ENCODE data around the gene CITED4. TPM values are rescaled to one million over a fixed set of nuclear protein-coding genes. Genes with fewer than 3 reads are reported as not detected.
"Not testable (repeated sequence)": the region's sequence is repeated elsewhere in the genome, so short reads cannot be mapped to it uniquely, and the experiment has no call there.

CITED4 gene
- total and polyA plus RNA-seq, 4 donors, result 0.89 to 12.1 (median 7.1) TPM

DNA sequence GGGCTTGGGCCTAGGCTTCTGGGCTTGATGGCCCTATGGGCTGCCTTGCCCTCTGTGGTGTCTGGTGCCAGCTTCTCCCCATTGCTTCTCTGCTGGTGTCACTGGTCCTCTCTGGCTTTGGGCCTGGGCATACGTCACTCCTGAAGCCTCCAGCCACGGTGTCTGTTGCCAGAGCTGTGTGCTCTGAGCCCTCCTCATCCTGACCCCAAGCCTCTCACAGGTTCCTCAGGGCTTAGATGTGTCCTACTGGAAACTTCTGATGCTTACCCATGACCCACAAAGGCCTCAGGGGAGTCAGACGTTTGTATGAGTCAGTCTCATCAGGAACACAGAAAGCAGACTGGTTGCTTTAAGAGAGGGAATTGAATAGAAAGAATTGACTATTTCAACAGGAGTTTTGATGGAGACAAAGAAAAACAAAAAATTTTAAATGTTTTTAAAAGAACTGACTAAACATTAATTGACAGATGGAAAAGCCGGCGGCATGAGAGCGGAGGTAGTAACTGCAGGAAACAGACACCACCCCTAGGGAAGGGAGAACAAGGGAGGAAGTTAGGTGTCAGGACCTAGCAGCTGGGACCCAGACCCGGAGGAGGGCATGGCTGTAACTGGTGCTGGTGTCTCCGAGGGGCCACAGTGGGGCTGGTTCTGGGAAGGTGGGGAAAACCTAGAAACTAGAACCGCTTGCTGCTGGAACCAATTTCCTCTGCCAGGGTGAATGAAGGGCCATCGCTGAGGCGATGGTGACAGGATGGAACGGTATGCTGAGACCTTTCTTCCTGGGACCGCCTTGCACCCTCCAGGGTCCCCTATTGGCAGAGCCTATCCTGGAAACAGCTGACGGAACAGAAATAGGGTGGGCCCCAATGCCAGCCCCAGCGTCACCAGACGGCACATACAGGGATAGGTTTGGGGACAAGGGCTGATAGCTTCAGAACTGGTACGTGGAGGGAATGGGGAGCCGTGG, 40.0 kb upstream of the CITED4 start:
- WGBS (ENCODE audit: insufficient coverage), result 59% methylated on average over 15 of the region's 18 CpGs
- peak in 3 of 6 donors; percentile 12 to 35 (median 34) for DNase-seq (ENCODE audit: low read depth in 4 of 6, low spot score in 6 of 6)
- H3K36me3 ChIP-seq (ENCODE audit: control insufficient read depth, insufficient read depth, low read length), result no peaks in the 10 kb centered on the region
- H3K27me3 ChIP-seq (ENCODE audit: control insufficient read depth, insufficient read depth, low read length), result no peaks in the 10 kb centered on the region
- no peak overlapping the region for H3K27ac ChIP-seq (ENCODE audit: low read depth, low read length)
- H3K9me3 ChIP-seq (ENCODE audit: control insufficient read depth, insufficient read depth, low read length), result no peaks in the 10 kb centered on the region
- no peak overlapping the region for H3K4me3 ChIP-seq (ENCODE audit: low read depth, low read length)
- peaks cover 7% of the 10 kb centered on the region for H3K4me1 ChIP-seq (ENCODE audit: control insufficient read depth, insufficient read depth, low read length)

DNA sequence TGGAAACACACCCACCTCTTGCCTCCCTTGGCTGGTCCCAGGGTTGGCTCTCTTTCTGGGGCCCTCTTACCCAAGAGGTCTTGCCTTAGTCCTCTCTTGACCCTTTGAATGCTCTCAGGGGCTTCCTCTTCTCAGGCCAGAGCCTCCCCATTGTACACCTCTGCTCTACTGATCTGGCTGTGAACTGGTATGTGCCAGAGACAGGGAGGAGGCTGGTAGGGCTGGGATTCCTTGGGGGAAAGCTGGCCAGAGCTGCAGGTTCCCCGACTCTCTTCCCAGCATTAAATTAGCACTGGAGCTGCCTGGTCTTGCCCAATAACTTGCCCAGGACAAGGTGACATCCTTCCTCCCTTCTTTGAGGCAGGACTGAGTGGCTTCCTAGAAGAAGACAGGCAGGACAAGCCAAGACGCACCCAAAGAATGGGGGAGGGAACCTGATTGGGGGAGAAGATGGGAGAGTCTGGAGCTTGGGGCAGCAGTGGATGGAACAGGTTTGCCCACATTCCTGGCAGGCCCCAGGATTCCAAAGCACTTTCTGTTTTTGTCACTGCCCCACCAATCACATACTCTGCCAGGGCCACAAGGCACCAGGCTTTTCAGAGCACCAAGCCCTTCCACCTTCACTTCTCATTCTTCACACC, 37.2 kb upstream of the CITED4 start:
- Histone ChIP-seq H3K36me3 (ENCODE audit: control insufficient read depth, insufficient read depth, low read length) (no peaks in the 10 kb centered on the region), H3K9me3 (ENCODE audit: control insufficient read depth, insufficient read depth, low read length) (no peaks in the 10 kb centered on the region), H3K27me3 (ENCODE audit: control insufficient read depth, insufficient read depth, low read length) (no peaks in the 10 kb centered on the region), H3K4me3 (ENCODE audit: low read depth, low read length) (no peak overlapping the region), H3K4me1 (ENCODE audit: control insufficient read depth, insufficient read depth, low read length) (peaks cover 7% of the 10 kb centered on the region), H3K27ac (ENCODE audit: low read depth, low read length) (no peak overlapping the region)
- 75% methylated on average over 2 of the region's 2 CpGs for whole genome bisulfite sequencing (ENCODE audit: insufficient coverage)
- no peak for DNase-seq (ENCODE audit: low read depth in 4 of 6, low spot score in 6 of 6)

DNA sequence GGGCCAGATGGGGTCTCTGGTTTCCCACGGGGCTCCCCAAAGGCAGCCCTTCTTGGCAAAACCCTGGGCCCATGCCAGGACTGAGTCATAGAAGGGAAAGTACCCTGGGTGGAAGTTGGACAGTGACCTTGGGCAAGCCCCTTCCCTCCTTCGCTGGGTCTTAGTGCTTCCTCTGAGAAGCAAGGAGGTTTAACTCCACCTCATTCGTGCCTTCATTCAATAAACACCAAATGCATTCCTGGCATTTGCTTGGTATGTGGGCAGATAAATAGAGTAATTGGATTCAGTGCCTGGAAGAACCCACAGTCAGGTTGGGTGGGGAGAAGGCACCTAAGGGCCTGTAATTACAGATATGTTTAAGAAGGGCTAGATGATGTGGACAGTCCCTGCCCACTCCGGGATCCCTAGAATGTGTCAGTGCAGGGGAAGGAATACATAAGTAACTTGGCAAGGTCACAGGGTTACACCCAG, 36.3 kb upstream of the CITED4 start:
- Histone ChIP-seq H3K27ac (ENCODE audit: low read depth, low read length) (no peak overlapping the region), H3K9me3 (ENCODE audit: control insufficient read depth, insufficient read depth, low read length) (peaks cover 5% of the 10 kb centered on the region), H3K27me3 (ENCODE audit: control insufficient read depth, insufficient read depth, low read length) (no peaks in the 10 kb centered on the region), H3K4me3 (ENCODE audit: low read depth, low read length) (no peak overlapping the region), H3K36me3 (ENCODE audit: control insufficient read depth, insufficient read depth, low read length) (no peaks in the 10 kb centered on the region), H3K4me1 (ENCODE audit: control insufficient read depth, insufficient read depth, low read length) (peaks cover 7% of the 10 kb centered on the region)
- 92% methylated on average over 2 of the region's 4 CpGs for WGBS (ENCODE audit: insufficient coverage)
- no peak for DNase-seq (ENCODE audit: low read depth in 4 of 6, low spot score in 6 of 6)

DNA sequence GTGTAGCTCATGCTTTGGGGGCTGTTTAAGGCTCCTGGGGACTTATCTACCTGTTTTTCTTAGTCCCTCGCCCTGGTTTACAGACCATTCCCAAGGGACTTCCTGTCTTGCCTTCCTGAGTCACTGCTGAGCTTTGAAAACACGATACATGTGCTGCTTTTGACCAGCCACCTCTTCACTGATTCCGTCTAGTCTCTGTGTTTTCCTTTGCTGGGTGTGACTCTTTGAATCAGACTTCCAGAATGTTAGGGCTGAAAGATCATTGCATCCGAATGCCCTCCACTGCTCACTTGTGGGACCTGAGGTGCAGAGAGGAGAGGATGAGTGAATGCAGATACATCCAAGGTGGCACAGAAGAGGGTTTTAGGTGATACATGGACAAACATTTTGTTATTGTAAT, 35.4 kb upstream of the CITED4 start:
- WGBS (ENCODE audit: insufficient coverage), result 58% methylated on average over 3 of the region's 4 CpGs
- Histone ChIP-seq H3K9me3 (ENCODE audit: control insufficient read depth, insufficient read depth, low read length) (peaks cover 5% of the 10 kb centered on the region), H3K36me3 (ENCODE audit: control insufficient read depth, insufficient read depth, low read length) (no peaks in the 10 kb centered on the region), H3K4me1 (ENCODE audit: control insufficient read depth, insufficient read depth, low read length) (peaks cover 4% of the 10 kb centered on the region), H3K27me3 (ENCODE audit: control insufficient read depth, insufficient read depth, low read length) (no peaks in the 10 kb centered on the region), H3K4me3 (ENCODE audit: low read depth, low read length) (no peak overlapping the region), H3K27ac (ENCODE audit: low read depth, low read length) (no peak overlapping the region)
- DNase-seq (ENCODE audit: low read depth in 4 of 6, low spot score in 6 of 6), result no peak

DNA sequence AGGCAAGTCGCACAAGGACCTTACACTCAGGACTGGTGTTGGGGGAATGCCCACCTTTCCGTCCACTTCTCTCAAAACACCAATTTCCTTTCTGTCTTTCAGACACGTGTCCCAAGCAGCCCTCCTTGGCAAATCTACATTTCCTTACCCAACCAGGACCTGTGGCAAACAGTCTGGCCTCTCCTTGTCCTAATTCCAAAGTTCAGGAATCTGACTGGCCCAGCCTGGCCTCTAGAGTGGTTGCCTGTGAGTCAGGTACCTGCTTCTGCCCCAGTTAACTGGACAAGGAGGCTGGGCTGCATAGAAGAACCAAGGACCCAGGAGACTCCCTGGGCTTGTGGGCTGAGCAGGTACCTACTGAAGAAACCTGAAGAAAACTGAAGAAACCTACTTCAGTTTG, 34.3 kb upstream of the CITED4 start:
- Histone ChIP-seq H3K27me3 (ENCODE audit: control insufficient read depth, insufficient read depth, low read length) (no peaks in the 10 kb centered on the region), H3K4me3 (ENCODE audit: low read depth, low read length) (no peak overlapping the region), H3K27ac (ENCODE audit: low read depth, low read length) (no peak overlapping the region), H3K4me1 (ENCODE audit: control insufficient read depth, insufficient read depth, low read length) (no peaks in the 10 kb centered on the region), H3K9me3 (ENCODE audit: control insufficient read depth, insufficient read depth, low read length) (peaks cover 5% of the 10 kb centered on the region), H3K36me3 (ENCODE audit: control insufficient read depth, insufficient read depth, low read length) (no peaks in the 10 kb centered on the region)
- no peak for DNase-seq (ENCODE audit: low read depth in 4 of 6, low spot score in 6 of 6)
- 94% methylated on average over 2 of the region's 3 CpGs for WGBS (ENCODE audit: insufficient coverage)

DNA sequence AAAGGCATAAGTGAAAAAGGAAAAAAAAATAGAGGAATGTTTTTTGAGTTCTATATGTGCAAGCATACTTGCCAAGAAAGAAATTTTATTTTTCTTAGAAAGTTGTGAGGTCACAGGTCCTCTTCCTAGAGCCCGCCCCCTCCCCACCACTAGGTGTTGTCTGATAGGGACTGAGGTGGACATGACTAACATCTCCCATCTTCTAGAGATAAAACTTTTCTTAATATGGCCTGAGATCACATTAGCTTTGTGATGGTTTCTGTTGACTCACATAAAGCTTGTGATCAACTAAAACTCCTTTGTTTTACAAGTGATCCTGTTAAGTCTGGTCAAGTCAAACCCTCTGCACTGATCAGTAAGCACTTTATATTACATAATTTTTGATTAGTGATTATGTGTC, 33.4 kb upstream of the CITED4 start:
- no CpG with 5 or more reads among the region's 1 CpG for WGBS (ENCODE audit: insufficient coverage)
- Histone ChIP-seq H3K4me3 (ENCODE audit: low read depth, low read length) (no peak overlapping the region), H3K9me3 (ENCODE audit: control insufficient read depth, insufficient read depth, low read length) (peaks cover 5% of the 10 kb centered on the region), H3K36me3 (ENCODE audit: control insufficient read depth, insufficient read depth, low read length) (no peaks in the 10 kb centered on the region), H3K27me3 (ENCODE audit: control insufficient read depth, insufficient read depth, low read length) (no peaks in the 10 kb centered on the region), H3K27ac (ENCODE audit: low read depth, low read length) (no peak overlapping the region), H3K4me1 (ENCODE audit: control insufficient read depth, insufficient read depth, low read length) (no peaks in the 10 kb centered on the region)
- DNase-seq (ENCODE audit: low read depth in 4 of 6, low spot score in 6 of 6), result no peak

DNA sequence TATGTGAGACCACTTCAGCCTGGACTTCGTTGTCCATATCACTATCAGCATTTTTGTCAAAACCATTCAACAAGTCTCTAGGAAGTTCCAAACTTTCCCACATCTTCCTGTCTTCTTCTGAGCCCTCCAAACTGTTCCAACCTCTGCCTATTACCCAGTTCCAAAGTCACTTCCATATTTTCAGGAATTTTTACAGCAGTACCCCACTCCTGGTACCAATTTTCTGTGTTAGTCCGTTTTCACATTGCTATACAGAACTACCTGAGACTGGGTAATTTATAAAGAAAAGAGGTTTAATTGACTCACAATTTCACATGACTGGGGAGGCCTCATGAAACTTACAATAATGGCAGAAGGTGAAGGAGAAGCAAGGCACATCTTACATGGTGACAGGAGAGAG, 32.7 kb upstream of the CITED4 start:
- 100% methylated on average over 1 of the region's 2 CpGs for WGBS (ENCODE audit: insufficient coverage)
- not testable (repeated sequence) for H3K27me3 ChIP-seq (ENCODE audit: control insufficient read depth, insufficient read depth, low read length)

DNA sequence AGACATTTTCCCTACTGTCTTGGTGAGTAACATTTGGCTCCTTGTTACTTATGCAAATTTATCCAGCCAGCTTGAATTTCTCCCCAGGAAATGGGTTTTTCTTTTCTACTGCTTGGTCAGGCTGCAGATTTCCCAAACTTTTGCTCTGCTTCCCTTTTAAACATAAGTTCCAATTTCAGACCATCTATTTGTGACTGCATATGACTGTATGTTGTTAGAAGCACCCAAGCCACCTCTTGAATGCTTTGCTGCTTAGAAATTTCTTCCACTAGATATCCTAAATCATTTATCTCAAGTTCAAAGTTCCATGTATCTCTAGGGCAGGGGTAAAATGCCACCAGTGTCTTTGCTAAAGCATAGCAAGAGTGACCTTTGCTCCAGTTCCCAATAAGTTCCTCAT, 32.3 kb upstream of the CITED4 start:
- no peaks in the 10 kb centered on the region for H3K36me3 ChIP-seq (ENCODE audit: control insufficient read depth, insufficient read depth, low read length)
- no peaks in the 10 kb centered on the region for H3K27me3 ChIP-seq (ENCODE audit: control insufficient read depth, insufficient read depth, low read length)
- no peaks in the 10 kb centered on the region for H3K4me1 ChIP-seq (ENCODE audit: control insufficient read depth, insufficient read depth, low read length)
- peaks cover 5% of the 10 kb centered on the region for H3K9me3 ChIP-seq (ENCODE audit: control insufficient read depth, insufficient read depth, low read length)
- H3K27ac ChIP-seq (ENCODE audit: low read depth, low read length), result no peak overlapping the region
- DNase-seq (ENCODE audit: low read depth in 4 of 6, low spot score in 6 of 6), result no peak
- H3K4me3 ChIP-seq (ENCODE audit: low read depth, low read length), result no peak overlapping the region

More for the DNA sequence above, 32.7 kb upstream of the CITED4 start:
- not testable (repeated sequence) for H3K9me3 ChIP-seq (ENCODE audit: control insufficient read depth, insufficient read depth, low read length); H3K4me3 ChIP-seq (ENCODE audit: low read depth, low read length); DNase-seq (ENCODE audit: low read depth in 4 of 6, low spot score in 6 of 6); H3K27ac ChIP-seq (ENCODE audit: low read depth, low read length); H3K36me3 ChIP-seq (ENCODE audit: control insufficient read depth, insufficient read depth, low read length); H3K4me1 ChIP-seq (ENCODE audit: control insufficient read depth, insufficient read depth, low read length)

DNA sequence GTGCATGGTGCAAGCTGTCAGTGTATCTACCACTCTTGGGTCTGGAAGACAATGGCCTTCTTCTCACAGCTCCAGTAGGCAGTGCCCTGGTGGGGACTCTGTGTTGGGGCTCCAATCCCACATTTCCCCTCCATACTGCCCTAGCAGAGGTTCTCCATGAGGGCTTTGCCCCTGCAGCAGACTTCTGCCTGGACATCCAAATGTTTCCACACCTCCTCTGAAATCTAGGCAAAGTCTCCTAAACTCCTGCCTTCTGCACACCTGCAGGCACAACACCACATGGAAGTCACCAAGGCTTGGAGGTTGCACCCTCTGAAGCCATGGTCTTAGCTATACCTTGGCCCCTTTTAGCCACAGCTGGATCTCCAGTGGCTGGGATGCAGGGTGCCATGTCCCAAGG, 31.8 kb upstream of the CITED4 start:
- Histone ChIP-seq H3K27ac (ENCODE audit: low read depth, low read length) (no peak overlapping the region), H3K4me3 (ENCODE audit: low read depth, low read length) (no peak overlapping the region), H3K27me3 (ENCODE audit: control insufficient read depth, insufficient read depth, low read length) (no peaks in the 10 kb centered on the region), H3K36me3 (ENCODE audit: control insufficient read depth, insufficient read depth, low read length) (no peaks in the 10 kb centered on the region), H3K9me3 (ENCODE audit: control insufficient read depth, insufficient read depth, low read length) (peaks cover 5% of the 10 kb centered on the region), H3K4me1 (ENCODE audit: control insufficient read depth, insufficient read depth, low read length) (no peaks in the 10 kb centered on the region)
- no peak for DNase-seq (ENCODE audit: low read depth in 4 of 6, low spot score in 6 of 6)

DNA sequence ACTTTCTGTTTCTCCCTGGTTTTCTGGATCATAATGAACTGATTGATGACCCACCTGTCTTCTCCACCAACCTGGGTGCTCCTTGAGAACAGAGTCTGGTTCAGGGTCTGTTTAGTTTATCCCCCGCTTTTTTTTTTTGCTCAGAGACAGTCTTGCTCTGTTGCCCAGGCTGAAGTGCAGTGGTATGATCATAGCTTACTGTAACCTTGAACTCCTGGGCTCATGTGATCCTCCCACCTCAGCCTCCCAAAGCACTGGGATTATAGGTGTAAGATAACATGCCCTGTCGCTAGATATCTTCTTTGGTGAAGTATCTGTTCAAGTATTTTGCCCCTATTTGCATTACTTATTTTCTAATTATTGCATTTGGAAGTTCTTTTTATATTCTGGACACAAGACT, 30.2 kb upstream of the CITED4 start:
- Histone ChIP-seq H3K4me3 (ENCODE audit: low read depth, low read length) (no peak overlapping the region), H3K36me3 (ENCODE audit: control insufficient read depth, insufficient read depth, low read length) (no peaks in the 10 kb centered on the region), H3K27ac (ENCODE audit: low read depth, low read length) (no peak overlapping the region), H3K9me3 (ENCODE audit: control insufficient read depth, insufficient read depth, low read length) (peaks cover 5% of the 10 kb centered on the region), H3K4me1 (ENCODE audit: control insufficient read depth, insufficient read depth, low read length) (no peaks in the 10 kb centered on the region), H3K27me3 (ENCODE audit: control insufficient read depth, insufficient read depth, low read length) (no peaks in the 10 kb centered on the region)
- DNase-seq (ENCODE audit: low read depth in 4 of 6, low spot score in 6 of 6), result no peak
- no CpG with 5 or more reads among the region's 2 CpGs for WGBS (ENCODE audit: insufficient coverage)
